Effector memory CD4-positive, alpha-beta T cell (primary cell): ENCODE data around the gene ZNF281.

ENCODE experiments used
- DNase-seq, 3 donors: peaks; one replicate each; pipeline ENCODE4 v3.0.0-alpha.2; 2020
- H3K27ac ChIP-seq: 2 replicates; pipeline ENCODE4 v1.7.0; 2013; ENCODE audit warnings: mild to moderate bottlenecking, low read length, moderate library complexity; ENCODE audit not compliant: insufficient read depth, poor library complexity, severe bottlenecking
- H3K27me3 ChIP-seq: replicated peaks from 2 replicates; pipeline ENCODE4 v1.7.0; 2013; ENCODE audit warnings: mild to moderate bottlenecking, low read length; ENCODE audit not compliant: insufficient read depth, control insufficient read depth, poor library complexity, severe bottlenecking
- H3K36me3 ChIP-seq: 2 replicates; pipeline ENCODE4 v1.7.0; 2013; ENCODE audit warnings: mild to moderate bottlenecking, low read length, moderate library complexity; ENCODE audit not compliant: control insufficient read depth, insufficient read depth
- H3K4me1 ChIP-seq: 2 replicates; pipeline ENCODE4 v1.7.0; 2013; ENCODE audit warnings: low read length, mild to moderate bottlenecking; ENCODE audit not compliant: control insufficient read depth, insufficient read depth, poor library complexity, severe bottlenecking
- H3K4me3 ChIP-seq: 2 replicates; pipeline ENCODE4 v1.7.0; 2013; ENCODE audit warnings: low read length, low read depth, mild to moderate bottlenecking; ENCODE audit not compliant: insufficient read depth, poor library complexity, severe bottlenecking
- H3K9me3 ChIP-seq: 2 replicates; pipeline ENCODE4 v1.7.0; 2013; ENCODE audit warnings: mild to moderate bottlenecking, low read length, moderate library complexity; ENCODE audit not compliant: control insufficient read depth

ZNF281 gene

DNA sequence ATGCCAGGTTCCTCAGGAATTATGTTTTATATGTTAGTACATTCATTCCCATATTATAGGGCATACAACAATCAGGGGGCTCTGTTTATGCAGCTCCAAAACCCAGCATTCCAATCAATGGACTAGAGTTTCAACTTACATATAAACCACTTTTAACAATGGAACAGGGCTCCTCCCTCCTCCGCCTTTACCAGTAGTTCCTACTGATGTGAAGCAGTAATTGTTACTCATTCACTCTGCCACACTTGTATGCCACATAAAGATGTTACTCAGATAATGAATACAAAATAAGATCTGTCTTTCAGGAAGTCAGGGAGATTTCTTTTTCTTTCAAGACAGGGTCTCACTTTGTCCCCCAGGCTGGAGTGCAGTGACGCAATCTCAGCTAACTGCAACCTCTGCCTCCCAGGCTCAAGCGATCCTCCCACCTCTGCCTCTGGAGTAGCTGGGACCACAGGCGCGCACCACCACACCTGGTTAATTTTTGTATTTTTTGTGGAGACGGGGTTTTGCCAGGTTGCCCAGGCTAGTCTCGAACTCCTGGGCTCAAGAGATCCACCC, 17.1 kb downstream of the ZNF281 start:
- Histone ChIP-seq H3K27ac (no peak overlapping the region), H3K4me1 (no peaks in the 10 kb centered on the region), H3K36me3 (no peaks in the 10 kb centered on the region), H3K27me3 (no peaks in the 10 kb centered on the region), H3K9me3 (no peaks in the 10 kb centered on the region), H3K4me3 (no peak overlapping the region)
- DNase-seq: no peak

DNA sequence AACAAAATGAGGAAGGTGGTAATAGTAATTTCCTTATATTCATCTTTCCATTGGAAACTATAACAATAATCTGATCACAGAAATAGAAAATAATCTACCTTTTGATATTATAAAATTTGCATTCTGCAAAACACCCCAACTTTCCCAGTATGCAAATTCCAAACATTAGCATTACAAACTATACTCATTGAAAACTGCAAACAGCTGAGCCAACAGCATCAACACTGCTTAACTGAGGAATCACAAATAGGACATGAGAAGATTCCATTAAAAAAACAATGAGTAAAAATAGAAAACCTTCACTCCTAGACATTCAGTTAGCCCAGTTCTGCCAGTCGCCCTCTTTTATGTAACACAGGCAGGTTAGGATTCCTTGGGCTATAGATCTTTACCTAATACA, 18.1 kb downstream of the ZNF281 start:
- DNase-seq: no peak
- no peak overlapping the region for H3K4me3 ChIP-seq
- H3K27ac ChIP-seq: no peak overlapping the region
- no peaks in the 10 kb centered on the region for H3K4me1 ChIP-seq
- no peaks in the 10 kb centered on the region for H3K36me3 ChIP-seq
- no peaks in the 10 kb centered on the region for H3K9me3 ChIP-seq
- H3K27me3 ChIP-seq: no peaks in the 10 kb centered on the region

DNA sequence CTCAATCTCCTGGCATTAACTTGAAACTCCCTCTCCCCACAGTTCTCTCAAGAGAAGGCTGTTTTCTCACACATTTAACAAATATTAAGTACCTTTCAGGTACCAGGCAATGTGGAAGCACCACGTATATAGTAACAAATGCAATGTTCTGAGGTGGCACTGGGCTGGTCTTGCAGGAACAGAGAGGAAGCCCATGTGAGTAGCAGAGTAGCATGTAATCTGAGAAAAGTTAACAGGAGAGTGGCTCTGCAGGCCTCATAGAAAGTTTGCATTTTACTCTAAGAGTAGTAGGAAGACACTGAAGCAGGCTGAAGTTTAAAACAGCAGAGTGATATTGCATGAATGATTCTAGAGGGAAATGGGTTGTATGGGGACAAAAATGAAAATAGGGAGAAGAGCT, 21.0 kb downstream of the ZNF281 start:
- H3K4me3 ChIP-seq: no peak overlapping the region
- no peaks in the 10 kb centered on the region for H3K36me3 ChIP-seq
- H3K9me3 ChIP-seq: no peaks in the 10 kb centered on the region
- no peaks in the 10 kb centered on the region for H3K4me1 ChIP-seq
- H3K27ac ChIP-seq: no peak overlapping the region
- DNase-seq: no peak
- H3K27me3 ChIP-seq: no peaks in the 10 kb centered on the region

DNA sequence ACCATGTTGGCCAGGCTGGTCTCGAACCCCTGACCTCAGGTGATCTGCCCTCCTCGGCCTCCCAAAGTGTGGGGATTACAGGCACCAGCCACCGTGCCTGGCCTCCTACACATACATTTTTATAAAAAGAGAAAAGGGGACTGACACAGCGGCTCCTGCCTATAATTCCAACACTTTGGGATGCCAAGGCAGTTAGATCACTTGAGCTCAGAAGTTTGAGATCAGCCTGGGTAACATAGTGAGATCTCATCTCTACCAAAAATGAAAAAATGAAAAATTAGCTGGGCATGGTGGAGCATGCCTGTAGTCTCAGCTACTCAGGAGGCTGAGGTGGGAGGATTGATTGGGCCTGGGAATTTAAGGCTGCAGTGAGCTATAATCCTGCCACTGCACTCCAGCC, 23.4 kb downstream of the ZNF281 start:
- no peak overlapping the region for H3K27ac ChIP-seq
- H3K36me3 ChIP-seq: no peaks in the 10 kb centered on the region
- no peak overlapping the region for H3K4me3 ChIP-seq
- no peaks in the 10 kb centered on the region for H3K9me3 ChIP-seq
- H3K4me1 ChIP-seq: no peaks in the 10 kb centered on the region
- DNase-seq: no peak
- H3K27me3 ChIP-seq: no peaks in the 10 kb centered on the region

DNA sequence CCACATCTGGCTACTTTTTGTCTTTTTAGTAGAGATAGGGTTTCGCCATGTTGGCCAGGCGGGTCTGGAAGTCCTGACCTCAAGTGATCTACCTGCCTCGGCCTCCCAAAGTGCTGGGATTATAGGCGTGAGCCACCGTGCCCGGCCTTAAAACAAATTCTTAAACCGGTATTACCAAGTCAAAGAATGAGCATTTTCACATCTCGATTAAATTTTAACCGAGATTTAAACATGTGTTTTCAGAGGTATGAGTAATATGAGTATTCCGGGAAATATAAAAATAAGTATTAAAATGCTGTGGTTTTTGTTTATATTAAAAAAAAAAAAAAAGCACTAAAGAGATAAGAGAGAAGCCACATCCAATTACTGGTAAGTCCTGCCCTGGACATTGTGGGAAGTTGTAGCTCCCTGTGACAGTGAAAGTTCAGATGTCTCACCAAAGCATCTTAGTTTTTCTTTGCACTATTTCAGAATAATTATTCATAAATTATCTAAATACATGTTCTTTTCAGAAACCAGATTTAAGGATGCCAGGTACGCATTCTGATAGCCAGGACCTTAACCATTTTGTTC, 24.9 kb downstream of the ZNF281 start:
- H3K9me3 ChIP-seq: no peaks in the 10 kb centered on the region
- H3K36me3 ChIP-seq: no peaks in the 10 kb centered on the region

DNA sequence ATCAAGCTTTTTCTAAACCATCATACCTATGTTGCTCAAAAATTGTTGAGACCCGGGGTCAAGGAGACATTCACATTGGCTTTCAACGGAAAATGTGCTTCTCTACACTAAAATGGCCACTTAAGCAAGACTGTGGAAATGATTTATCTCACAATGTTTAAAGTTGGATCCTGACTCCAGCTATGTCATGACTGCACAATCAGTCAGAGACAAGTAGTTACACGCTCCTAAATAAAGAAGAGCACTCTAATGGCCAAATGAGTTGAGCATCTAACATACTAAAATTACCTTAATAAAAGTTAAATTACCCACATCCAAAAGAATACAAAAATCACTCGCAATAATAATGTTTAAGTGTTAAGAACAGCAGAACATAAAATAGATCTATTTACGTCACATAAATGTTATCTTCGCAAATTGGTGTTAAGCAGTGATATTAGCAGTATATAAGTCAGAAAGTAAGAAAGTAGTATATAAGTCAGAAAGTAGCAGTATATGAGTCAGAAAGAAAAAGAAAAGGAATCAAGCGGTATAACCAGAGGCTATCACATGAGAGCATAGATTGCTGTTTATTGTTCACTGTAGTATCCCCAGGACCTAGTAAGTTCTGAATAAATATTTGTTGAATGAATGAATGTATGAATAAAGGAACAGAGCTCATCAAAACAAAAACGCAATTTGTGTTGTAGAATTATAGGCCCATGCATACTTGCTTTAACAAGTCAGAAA, 28.4 kb downstream of the ZNF281 start:
- Histone ChIP-seq H3K4me3 (no peak overlapping the region), H3K4me1 (no peaks in the 10 kb centered on the region), H3K36me3 (no peaks in the 10 kb centered on the region), H3K9me3 (no peaks in the 10 kb centered on the region), H3K27ac (no peak overlapping the region), H3K27me3 (no peaks in the 10 kb centered on the region)
- no peak for DNase-seq

More for the DNA sequence above, 24.9 kb downstream of the ZNF281 start:
- DNase-seq: no peak
- no peak overlapping the region for H3K27ac ChIP-seq
- no peak overlapping the region for H3K4me3 ChIP-seq
- no peaks in the 10 kb centered on the region for H3K4me1 ChIP-seq
- H3K27me3 ChIP-seq: no peaks in the 10 kb centered on the region

DNA sequence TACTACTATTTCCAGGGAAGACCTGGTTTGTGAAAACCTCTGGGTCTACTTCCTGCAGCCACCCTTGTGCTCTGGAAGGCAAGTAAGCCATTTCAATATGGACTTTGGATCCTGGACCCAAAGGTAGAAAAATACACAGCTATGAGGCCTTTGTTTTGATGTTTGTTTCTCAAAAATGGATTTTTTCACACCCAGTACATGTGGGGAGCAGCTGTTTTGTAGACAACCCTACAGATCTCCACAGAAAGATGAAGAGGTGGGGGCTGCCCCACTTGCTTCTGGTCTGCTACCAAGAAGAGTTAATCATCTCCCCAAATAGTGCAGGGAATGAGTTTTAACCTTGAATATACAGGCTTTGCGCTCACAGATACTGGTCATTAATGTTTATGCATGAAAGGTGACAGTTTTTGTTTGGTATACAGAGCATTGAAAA, 29.2 kb downstream of the ZNF281 start:
- H3K27ac ChIP-seq: no peak overlapping the region
- no peaks in the 10 kb centered on the region for H3K4me1 ChIP-seq
- H3K4me3 ChIP-seq: no peak overlapping the region
- H3K27me3 ChIP-seq: no peaks in the 10 kb centered on the region
- H3K36me3 ChIP-seq: no peaks in the 10 kb centered on the region
- DNase-seq: no peak
- H3K9me3 ChIP-seq: no peaks in the 10 kb centered on the region

DNA sequence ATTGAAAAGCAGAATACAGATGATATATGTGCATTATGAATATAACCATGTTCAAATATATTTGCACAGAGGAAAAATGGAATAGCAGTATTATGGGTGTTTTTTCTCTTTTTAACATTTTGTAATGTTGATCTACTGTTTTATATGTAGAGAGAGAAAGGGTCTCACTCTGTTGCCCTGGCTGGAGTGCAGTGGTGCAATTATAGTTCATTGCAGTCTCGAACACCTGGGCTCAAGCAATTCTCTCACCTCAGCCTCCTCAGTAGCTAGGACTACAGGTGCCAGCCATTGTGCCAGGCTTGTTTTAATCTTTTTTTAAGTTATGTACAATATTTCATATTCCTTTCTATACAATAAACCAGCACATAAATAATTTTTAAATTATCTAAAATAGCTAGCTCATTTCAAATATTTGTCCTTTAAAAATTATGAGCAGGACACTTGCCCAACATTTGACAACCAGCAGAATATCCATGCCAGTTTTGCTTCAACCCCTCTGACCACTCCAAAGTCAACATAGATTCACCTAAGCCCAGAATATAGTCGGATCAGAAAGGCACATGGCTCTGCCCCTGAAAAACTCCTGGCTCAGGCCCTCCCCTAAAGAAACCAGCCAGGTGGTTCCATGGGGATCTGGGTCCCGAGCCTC, 29.8 kb downstream of the ZNF281 start:
- Histone ChIP-seq H3K27me3 (no peaks in the 10 kb centered on the region), H3K9me3 (no peaks in the 10 kb centered on the region), H3K4me3 (no peak overlapping the region), H3K27ac (no peak overlapping the region), H3K36me3 (no peaks in the 10 kb centered on the region), H3K4me1 (no peaks in the 10 kb centered on the region)
- DNase-seq: no peak

DNA sequence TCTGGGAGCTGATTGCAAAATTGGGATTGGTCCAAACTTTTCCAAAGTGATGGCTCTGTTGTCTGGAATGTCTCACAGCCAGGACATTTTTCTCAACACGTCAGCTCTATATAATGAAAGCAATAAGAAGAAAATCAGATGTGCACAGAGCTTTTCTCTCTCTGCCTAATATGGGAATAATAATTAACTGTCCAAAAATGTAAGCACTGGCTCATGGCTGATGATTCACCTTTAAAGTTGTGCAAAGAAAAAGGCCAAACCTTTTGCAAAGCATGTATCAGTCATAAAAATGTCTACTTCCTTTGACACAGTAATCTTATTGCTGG, 30.4 kb downstream of the ZNF281 start:
- no peak overlapping the region for H3K4me3 ChIP-seq
- H3K36me3 ChIP-seq: no peaks in the 10 kb centered on the region
- no peak for DNase-seq
- no peaks in the 10 kb centered on the region for H3K27me3 ChIP-seq
- no peaks in the 10 kb centered on the region for H3K4me1 ChIP-seq
- no peak overlapping the region for H3K27ac ChIP-seq
- no peaks in the 10 kb centered on the region for H3K9me3 ChIP-seq

DNA sequence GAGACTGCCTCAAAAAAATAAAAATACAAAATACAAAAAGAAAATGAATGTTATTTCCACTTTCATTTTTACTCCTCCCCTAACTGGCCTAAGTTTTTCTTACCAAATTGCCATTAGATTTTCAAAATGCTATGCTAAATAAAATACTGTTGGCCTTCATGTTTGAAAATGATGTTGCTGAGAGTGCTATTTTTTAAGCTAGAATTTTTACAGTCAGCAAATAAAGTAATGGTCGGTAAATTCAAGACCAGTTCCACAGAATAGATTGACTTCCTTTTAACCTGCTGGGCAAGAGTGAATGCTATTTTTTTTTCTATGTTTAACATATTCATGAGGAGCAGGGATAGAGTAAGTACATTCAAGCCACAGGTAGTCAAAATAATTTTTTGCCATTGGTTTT, 31.7 kb downstream of the ZNF281 start:
- no peaks in the 10 kb centered on the region for H3K27me3 ChIP-seq
- H3K9me3 ChIP-seq: no peaks in the 10 kb centered on the region
- no peaks in the 10 kb centered on the region for H3K4me1 ChIP-seq
- no peak for DNase-seq
- no peaks in the 10 kb centered on the region for H3K36me3 ChIP-seq
- no peak overlapping the region for H3K27ac ChIP-seq
- no peak overlapping the region for H3K4me3 ChIP-seq
